Measurements from ENCODE around the gene SERPINB1.
"Not testable (repeated sequence)": the region's sequence is repeated elsewhere in the genome, so short reads cannot be mapped to it uniquely, and the experiment has no call there.

SERPINB1 gene

GRCh38 chr6:2859185-2859700 lies 17.6 kb upstream of the SERPINB1 start:
- no peak for TF ChIP-seq CTCF (conservative IDR thresholded peaks at IDR 0.05; ENCODE audit: control insufficient read depth, insufficient read depth, low read depth, low read length)
- no peak for DNase-seq (ENCODE audit: low read depth)
- H3K4me3 ChIP-seq (ENCODE audit: control insufficient read depth, low read depth, low read length), result no peak overlapping the region

- peak; percentile 53 for DNase-seq (ENCODE audit: low read depth)
- TF ChIP-seq CTCF (conservative IDR thresholded peaks at IDR 0.05; ENCODE audit: control insufficient read depth, insufficient read depth, low read depth, low read length), result no peak
- no peak overlapping the region for H3K4me3 ChIP-seq (ENCODE audit: control insufficient read depth, low read depth, low read length)
Observed at GRCh38 chr6:2857580-2858337, 16.1 kb upstream of the SERPINB1 start.

- no peak for DNase-seq (ENCODE audit: low read depth)
- no peak for TF ChIP-seq CTCF (conservative IDR thresholded peaks at IDR 0.05; ENCODE audit: control insufficient read depth, insufficient read depth, low read depth, low read length)
- H3K4me3 ChIP-seq (ENCODE audit: control insufficient read depth, low read depth, low read length), result no peak overlapping the region
Observed at GRCh38 chr6:2857185-2857579, 15.5 kb upstream of the SERPINB1 start.

- DNase-seq (ENCODE audit: low read depth), result no peak
- H3K4me3 ChIP-seq (ENCODE audit: control insufficient read depth, low read depth, low read length), result no peak overlapping the region
- TF ChIP-seq CTCF (conservative IDR thresholded peaks at IDR 0.05; ENCODE audit: control insufficient read depth, insufficient read depth, low read depth, low read length), result no peak
Observed at GRCh38 chr6:2855061-2855519, 13.4 kb upstream of the SERPINB1 start.

- DNase-seq (ENCODE audit: low read depth), result peak; percentile 45
- no peak for TF ChIP-seq CTCF (conservative IDR thresholded peaks at IDR 0.05; ENCODE audit: control insufficient read depth, insufficient read depth, low read depth, low read length)
- peak overlapping the region; percentile 48 for H3K4me3 ChIP-seq (ENCODE audit: control insufficient read depth, low read depth, low read length)
Observed at GRCh38 chr6:2854396-2854982, 12.8 kb upstream of the SERPINB1 start.

GRCh38 chr6:2853769-2854395 lies 12.2 kb upstream of the SERPINB1 start:
- DNase-seq (ENCODE audit: low read depth), result peak; percentile 87
- H3K4me3 ChIP-seq (ENCODE audit: control insufficient read depth, low read depth, low read length), result peak overlapping the region; percentile 48
- peak; percentile 50 for TF ChIP-seq CTCF (conservative IDR thresholded peaks at IDR 0.05; ENCODE audit: control insufficient read depth, insufficient read depth, low read depth, low read length)

- DNase-seq (ENCODE audit: low read depth), result not testable (repeated sequence)
- peak overlapping the region; percentile 48 for H3K4me3 ChIP-seq (ENCODE audit: control insufficient read depth, low read depth, low read length)
Observed at GRCh38 chr6:2853378-2853768, 11.7 kb upstream of the SERPINB1 start.
